Measurements from ENCODE around the gene OGFOD2. TPM values are rescaled to one million over a fixed set of nuclear protein-coding genes. Genes with fewer than 3 reads are reported as not detected.

OGFOD2 gene
- total and polyA plus RNA-seq, 2 of the 13 experiments (the other 11 are each of a cell fraction or from before 2014, with no cell fraction given), result 13.2 to 14.6 TPM

- TF ChIP-seq REST (IDR thresholded peaks at IDR 0.05; ENCODE audit: borderline replicate concordance in 1 of 2, low read depth in 1 of 2, low read length in 2 of 2) (peak in 1 of 2 experiments; percentile 22; a peak in 1 of 4 replicates), SIN3A (IDR thresholded peaks at IDR 0.05; ENCODE audit: borderline replicate concordance, low read depth, low read length) (peak; percentile 77; the same call in 1 of the 2 replicates), RERE (CRISPR knock-in tag; IDR thresholded peaks at IDR 0.05; ENCODE audit: low read depth) (no peak), ARID5B (CRISPR knock-in tag; IDR thresholded peaks at IDR 0.05) (peak; percentile 43; the same call in 1 of the 2 replicates), ZNF256 (CRISPR knock-in tag; conservative IDR thresholded peaks at IDR 0.05) (no peak), RBAK (CRISPR knock-in tag; IDR thresholded peaks at IDR 0.05) (no peak), ZIK1 (CRISPR knock-in tag; IDR thresholded peaks at IDR 0.05; ENCODE audit: borderline replicate concordance, low read depth) (no peak), ZBTB1 (CRISPR knock-in tag; IDR thresholded peaks at IDR 0.05; ENCODE audit: borderline replicate concordance) (0 out of 2 replicates have a peak, but pooled peaks have one; percentile 37), ZNF496 (CRISPR knock-in tag; IDR thresholded peaks at IDR 0.05; ENCODE audit: insufficient replicate concordance) (no peak)
- TF ChIP-seq, protein P1, sequence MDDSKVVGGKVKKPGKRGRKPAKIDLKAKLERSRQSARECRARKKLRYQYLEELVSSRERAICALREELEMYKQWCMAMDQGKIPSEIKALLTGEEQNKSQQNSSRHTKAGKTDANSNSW (CRISPR knock-in tag; IDR thresholded peaks at IDR 0.05; ENCODE audit: borderline replicate concordance), result no peak
Measured at GRCh38 chr12:122974274-122974891, 661 bp upstream of the OGFOD2 start (continued).

Data from HepG2 (cell line).